Epidermal melanocyte (primary cell): ENCODE measurements around the gene PCDHGA1.
"Not testable (repeated sequence)": the region's sequence is repeated elsewhere in the genome, so short reads cannot be mapped to it uniquely, and the experiment has no call there.

Experiments used
- DNase-seq: peaks from one replicate; pipeline ENCODE4 v3.0.0; 2011; ENCODE audit warnings: low spot score; ENCODE audit not compliant: insufficient read length

The PCDHGA1 gene

GRCh38 chr5:141346017-141346416 lies 15.7 kb downstream of the PCDHGA1 start:
- DNase-seq, result not testable (repeated sequence)

- no peak for DNase-seq
These were observed 19.8 kb downstream of the PCDHGA1 start, which contains the start of gene PCDHGB1 for GRCh38 chr5:141349917-141350619. TSS of gene PCDHGB1 (plus strand) at chr5:141350099. CDS start at chr5:141350261, 162 bp downstream.

- no peak for DNase-seq
These were observed 21.3 kb downstream of the PCDHGA1 start for GRCh38 chr5:141351591-141351990.

- DNase-seq, result no peak
These were observed 24.7 kb downstream of the PCDHGA1 start, which contains the start of gene PCDHGA4 for GRCh38 chr5:141354900-141355469. TSS of gene PCDHGA4 (plus strand) at chr5:141355021. CDS start at chr5:141355108, 87 bp downstream.

- no peak for DNase-seq
These were observed 25.3 kb downstream of the PCDHGA1 start for GRCh38 chr5:141355641-141356040.

GRCh38 chr5:141356133-141356532 lies 25.8 kb downstream of the PCDHGA1 start:
- no peak for DNase-seq

- DNase-seq, result no peak
These were observed 26.6 kb downstream of the PCDHGA1 start for GRCh38 chr5:141356950-141357349.

- no peak for DNase-seq
These were observed 29.6 kb downstream of the PCDHGA1 start, which contains the start of gene PCDHGB2 for GRCh38 chr5:141359790-141360426. TSS of gene PCDHGB2 (plus strand) at chr5:141359994. CDS start at chr5:141360136, 142 bp downstream.

- no peak for DNase-seq
These were observed 30.4 kb downstream of the PCDHGA1 start for GRCh38 chr5:141360685-141361084.

GRCh38 chr5:141362719-141363118 lies 32.4 kb downstream of the PCDHGA1 start:
- DNase-seq, result no peak

- no peak for DNase-seq
These were observed 33.8 kb downstream of the PCDHGA1 start, which contains the start of gene PCDHGA5 for GRCh38 chr5:141363952-141364660. TSS of gene PCDHGA5 (plus strand) at chr5:141364162. CDS start at chr5:141364331, 169 bp downstream.

GRCh38 chr5:141366016-141366896 lies 35.9 kb downstream of the PCDHGA1 start:
- DNase-seq, result no peak

GRCh38 chr5:141369994-141370848 lies 39.9 kb downstream of the PCDHGA1 start, which contains the start of gene PCDHGB3:
TSS of gene PCDHGB3 (plus strand) at chr5:141370242. CDS start at chr5:141370395, 153 bp downstream.
- no peak for DNase-seq

- no peak for DNase-seq
These were observed 41.5 kb downstream of the PCDHGA1 start for GRCh38 chr5:141371572-141372475.

GRCh38 chr5:141373673-141374317 lies 43.5 kb downstream of the PCDHGA1 start, which contains the start of gene PCDHGA6:
TSS of gene PCDHGA6 (plus strand) at chr5:141373891. CDS start at chr5:141374084, 193 bp downstream.
- no peak for DNase-seq

- no peak for DNase-seq
These were observed 44.3 kb downstream of the PCDHGA1 start for GRCh38 chr5:141374627-141375026.

GRCh38 chr5:141375444-141376155 lies 45.3 kb downstream of the PCDHGA1 start:
- not testable (repeated sequence) for DNase-seq
